Endothelial cell of umbilical vein (primary cell): ENCODE results near the gene MS4A3.

Source experiments
- POLR2A ChIP-seq: IDR thresholded peaks from 2 replicates; pipeline ENCODE4 v1.6.1; 2012; ENCODE audit warnings: low read depth, mild to moderate bottlenecking, control low read depth, low read length
- POLR2AphosphoS5 ChIP-seq: IDR thresholded peaks from 2 replicates; pipeline ENCODE4 v1.6.1; 2012; ENCODE audit warnings: low read depth, mild to moderate bottlenecking, control low read depth, low read length, moderate library complexity; ENCODE audit not compliant: insufficient read depth
- TF ChIP-seq, protein P1 (sequence below), 2 donors: IDR thresholded peaks; 1 replicate in 1 of 2; 2 replicates in 1 of 2; pipeline ENCODE4 v1.5.1; 2011; ENCODE audit warnings: low read length in 2 of 2, mild to moderate bottlenecking in 2 of 2, moderate library complexity in 2 of 2, control low read depth in 1 of 2, inconsistent platforms in 1 of 2, low read depth in 1 of 2; ENCODE audit not compliant: insufficient read depth in 1 of 2; ENCODE audit errors: extremely low read depth in 1 of 2

DNA sequence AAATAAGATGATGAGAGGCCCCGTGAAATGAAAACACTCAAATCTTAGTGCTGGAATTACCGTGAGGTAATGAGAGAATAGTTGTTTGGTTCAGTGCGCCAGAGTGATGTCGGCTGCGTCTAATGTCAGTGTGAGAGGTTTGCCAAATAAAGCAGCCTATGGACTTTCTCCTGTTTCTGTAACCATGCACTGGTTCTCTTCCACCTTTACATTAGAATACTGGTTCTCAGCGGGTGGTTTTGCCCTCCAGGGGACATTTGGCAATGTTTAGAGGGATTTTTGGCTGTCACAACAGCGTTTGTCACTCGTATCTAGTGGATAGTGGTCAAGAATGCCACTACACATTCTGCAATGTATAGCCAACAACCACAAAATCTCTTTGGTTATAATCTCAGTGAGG lies 38.4 kb upstream of the MS4A3 start:
- TF ChIP-seq POLR2A (no peak), POLR2AphosphoS5 (no peak)
- TF ChIP-seq, protein P1, sequence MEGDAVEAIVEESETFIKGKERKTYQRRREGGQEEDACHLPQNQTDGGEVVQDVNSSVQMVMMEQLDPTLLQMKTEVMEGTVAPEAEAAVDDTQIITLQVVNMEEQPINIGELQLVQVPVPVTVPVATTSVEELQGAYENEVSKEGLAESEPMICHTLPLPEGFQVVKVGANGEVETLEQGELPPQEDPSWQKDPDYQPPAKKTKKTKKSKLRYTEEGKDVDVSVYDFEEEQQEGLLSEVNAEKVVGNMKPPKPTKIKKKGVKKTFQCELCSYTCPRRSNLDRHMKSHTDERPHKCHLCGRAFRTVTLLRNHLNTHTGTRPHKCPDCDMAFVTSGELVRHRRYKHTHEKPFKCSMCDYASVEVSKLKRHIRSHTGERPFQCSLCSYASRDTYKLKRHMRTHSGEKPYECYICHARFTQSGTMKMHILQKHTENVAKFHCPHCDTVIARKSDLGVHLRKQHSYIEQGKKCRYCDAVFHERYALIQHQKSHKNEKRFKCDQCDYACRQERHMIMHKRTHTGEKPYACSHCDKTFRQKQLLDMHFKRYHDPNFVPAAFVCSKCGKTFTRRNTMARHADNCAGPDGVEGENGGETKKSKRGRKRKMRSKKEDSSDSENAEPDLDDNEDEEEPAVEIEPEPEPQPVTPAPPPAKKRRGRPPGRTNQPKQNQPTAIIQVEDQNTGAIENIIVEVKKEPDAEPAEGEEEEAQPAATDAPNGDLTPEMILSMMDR (IDR thresholded peaks at IDR 0.05; ENCODE audit: extremely low read depth in 1 of 2, insufficient read depth in 1 of 2, low read depth in 1 of 2, low read length in 2 of 2), result no peak
